H1 (cell line): Measurements from ENCODE around the gene CALHM3. TPM values are rescaled to one million over a fixed set of nuclear protein-coding genes. Genes with fewer than 3 reads are reported as not detected.

Experiments
- CTCF ChIA-PET: fragments of 300-600 bp; sonication (Branson Sonifier 250); formaldehyde crosslinking; loops from one replicate; lab custom pipeline; 2021; ENCODE audit not compliant: partially characterized antibody; lab: Charles Lee
- POLR2A ChIA-PET: fragments of 300-600 bp; sonication (Branson Sonifier 250); formaldehyde crosslinking; loops from one replicate; lab custom pipeline; 2021; ENCODE audit warnings: inconsistent platforms; ENCODE audit not compliant: partially characterized antibody; lab: Charles Lee
- DNase-seq, 2 experiments: peaks; one replicate each; pipeline versions ENCODE4 v3.0.0 to v3.0.0-alpha.2; 2010 to 2022; ENCODE audit warnings: low spot score in 2 of 2, low read depth in 1 of 2, mixed read lengths in 1 of 2
- FAIRE-seq: peaks from 2 replicates; lab custom pipeline; 2011; peaks lifted over from hg19 to GRCh38; lab: Jason Lieb, UNC
- H2AFZ ChIP-seq: 2 replicates; pipeline ENCODE4 v1.8.1; 2012; ENCODE audit warnings: low read length, inconsistent platforms
- H2AK5ac ChIP-seq: 2 replicates; pipeline ENCODE4 v1.6.1; 2013; ENCODE audit warnings: low read depth, low read length
- H2BK120ac ChIP-seq: replicated peaks from 2 replicates; pipeline ENCODE3; 2013; ENCODE audit warnings: low read depth, low read length, inconsistent platforms
- H2BK12ac ChIP-seq: 2 replicates; pipeline ENCODE4 v1.6.1; 2013; ENCODE audit warnings: low read depth, low read length
- H2BK15ac ChIP-seq: 2 replicates; pipeline ENCODE4 v1.6.1; 2013; ENCODE audit warnings: low read length
- H2BK20ac ChIP-seq: 2 replicates; pipeline ENCODE4 v1.6.1; 2013; ENCODE audit warnings: low read length
- H2BK5ac ChIP-seq: 2 replicates; pipeline ENCODE4 v1.6.1; 2013; ENCODE audit warnings: low read depth, low read length
- H3K14ac ChIP-seq: 2 replicates; pipeline ENCODE4 v1.6.1; 2013; ENCODE audit warnings: inconsistent platforms; ENCODE audit not compliant: insufficient read length
- H3K18ac ChIP-seq: 2 replicates; pipeline ENCODE4 v1.6.1; 2013; ENCODE audit warnings: low read length; ENCODE audit errors: extremely low read depth
- H3K23ac ChIP-seq: 2 replicates; pipeline ENCODE4 v1.6.1; 2013; ENCODE audit warnings: inconsistent platforms; ENCODE audit not compliant: insufficient read length
- H3K23me2 ChIP-seq: 2 replicates; pipeline ENCODE4 v1.6.1; 2013; ENCODE audit warnings: low read depth, low read length
- H3K27ac ChIP-seq: 2 replicates; pipeline ENCODE4 v1.6.1; 2011; ENCODE audit warnings: low read depth, low read length, inconsistent platforms
- H3K27me3 ChIP-seq, 4 experiments: replicated peaks in 1 of 4; 1 replicate in 1 of 4; 2 replicates in 3 of 4; pipeline versions ENCODE4 v1.6.1 to v1.8.1; 2011 to 2013; ENCODE audit warnings: low read length in 3 of 4, mild to moderate bottlenecking in 3 of 4, inconsistent platforms in 2 of 4, mixed read lengths in 2 of 4, moderate library complexity in 1 of 4; ENCODE audit not compliant: control insufficient read depth in 3 of 4, insufficient read depth in 3 of 4; ENCODE audit errors: extremely low read depth in 1 of 4
- H3K36me3 ChIP-seq, 4 experiments: 2 replicates each; pipeline versions ENCODE4 v1.6.1 to v1.8.1; 2011 to 2013; ENCODE audit warnings: mild to moderate bottlenecking in 4 of 4, low read length in 3 of 4, moderate library complexity in 2 of 4, control low read depth in 1 of 4, inconsistent platforms in 1 of 4; ENCODE audit not compliant: insufficient read depth in 4 of 4, control insufficient read depth in 2 of 4
- H3K4ac ChIP-seq: replicated peaks from 2 replicates; pipeline ENCODE3; 2013; ENCODE audit warnings: low read length, low read depth, mixed read lengths, inconsistent platforms; ENCODE audit not compliant: insufficient read length
- H3K4me1 ChIP-seq, 4 experiments: replicated peaks in 1 of 4; 1 replicate in 1 of 4; 2 replicates in 3 of 4; pipeline versions ENCODE4 v1.6.1 to v1.8.1; 2011 to 2013; ENCODE audit warnings: low read length in 3 of 4, inconsistent platforms in 2 of 4, mixed read lengths in 1 of 4; ENCODE audit not compliant: insufficient read depth in 4 of 4, control insufficient read depth in 3 of 4
- H3K4me2 ChIP-seq, 2 experiments: 2 replicates each; pipeline versions ENCODE4 v1.6.1 to v1.8.1; 2011 to 2013; ENCODE audit warnings: low read depth in 2 of 2, low read length in 2 of 2, control low read depth in 1 of 2, inconsistent platforms in 1 of 2, mild to moderate bottlenecking in 1 of 2; ENCODE audit not compliant: insufficient read depth in 1 of 2
- H3K4me3 ChIP-seq, 4 experiments: fragments of 200-600, 300-600 bp in 1 of 4; sonication (generic), shearing (Covaris generic), sonication (Bioruptor Twin) in 1 of 4; 2 replicates each; pipeline versions ENCODE4 v1.5.1 to v1.8.1; 2011 to 2016; ENCODE audit warnings: low read length in 4 of 4, low read depth in 3 of 4, control low read depth in 2 of 4, inconsistent platforms in 2 of 4, mild to moderate bottlenecking in 2 of 4, mixed read lengths in 1 of 4, moderate library complexity in 1 of 4; ENCODE audit not compliant: insufficient read depth in 2 of 4; ENCODE audit errors: extremely low read depth in 1 of 4
- H3K56ac ChIP-seq: replicated peaks from 2 replicates; pipeline ENCODE3; 2013; ENCODE audit warnings: low read depth, mild to moderate bottlenecking, mixed read lengths, low read length, inconsistent platforms; ENCODE audit not compliant: insufficient read length
- H3K79me1 ChIP-seq: 2 replicates; pipeline ENCODE4 v1.6.1; 2013; ENCODE audit warnings: low read depth, low read length, control low read depth
- H3K79me2 ChIP-seq, 2 experiments: 2 replicates each; pipeline versions ENCODE4 v1.6.1 to v1.8.1; 2012 to 2013; ENCODE audit warnings: low read length in 2 of 2, mild to moderate bottlenecking in 2 of 2, inconsistent platforms in 1 of 2; ENCODE audit not compliant: insufficient read depth in 2 of 2, control insufficient read depth in 1 of 2
- H3K9ac ChIP-seq, 4 experiments: replicated peaks in 1 of 4; 1 replicate in 1 of 4; 2 replicates in 3 of 4; pipeline versions ENCODE4 v1.6.1 to v1.8.1; 2011 to 2013; ENCODE audit warnings: low read depth in 3 of 4, low read length in 3 of 4, control low read depth in 2 of 4, mild to moderate bottlenecking in 2 of 4, moderate library complexity in 2 of 4, inconsistent platforms in 1 of 4; ENCODE audit errors: extremely low read depth in 1 of 4
- H3K9me3 ChIP-seq, 2 experiments: 2 replicates each; pipeline versions ENCODE4 v1.6.1 to v1.8.1; 2012 to 2013; ENCODE audit warnings: mild to moderate bottlenecking in 2 of 2, moderate library complexity in 2 of 2, control low read depth in 1 of 2, inconsistent platforms in 1 of 2, low read depth in 1 of 2, low read length in 1 of 2, mixed read lengths in 1 of 2; ENCODE audit not compliant: insufficient read depth in 2 of 2
- H4K20me1 ChIP-seq, 2 experiments: replicated peaks in 1 of 2; 2 replicates each; pipeline versions ENCODE3 to v1.8.1; 2011 to 2013; ENCODE audit warnings: inconsistent platforms in 2 of 2, low read length in 2 of 2, mild to moderate bottlenecking in 1 of 2; ENCODE audit not compliant: insufficient read depth in 2 of 2, control insufficient read depth in 1 of 2
- H4K5ac ChIP-seq: 2 replicates; pipeline ENCODE4 v1.6.1; 2013; ENCODE audit warnings: low read length, low read depth, mixed read lengths, inconsistent platforms; ENCODE audit not compliant: insufficient read length
- H4K8ac ChIP-seq: 2 replicates; pipeline ENCODE4 v1.8.0; 2013; ENCODE audit warnings: mild to moderate bottlenecking, moderate library complexity, low read length, inconsistent platforms; ENCODE audit not compliant: insufficient read depth; ENCODE audit errors: extremely low read depth
- H4K91ac ChIP-seq: replicated peaks from 2 replicates; pipeline ENCODE3; 2013; ENCODE audit warnings: low read length, mixed read lengths, inconsistent platforms; ENCODE audit not compliant: insufficient read length
- BACH1 ChIP-seq: IDR thresholded peaks from 2 replicates; pipeline ENCODE4 v1.6.1; 2012; ENCODE audit warnings: low read length, improper control_type of control experiment
- BCL11A ChIP-seq, 2 experiments: IDR thresholded peaks; one replicate each; pipeline ENCODE4 v1.6.1; 2011; ENCODE audit warnings: low read depth in 2 of 2, low read length in 2 of 2, mild to moderate bottlenecking in 2 of 2
- FOSL1 ChIP-seq: IDR thresholded peaks from 2 replicates; pipeline ENCODE4 v1.6.1; 2011; ENCODE audit warnings: mild to moderate bottlenecking, low read depth, low read length, moderate library complexity; ENCODE audit not compliant: insufficient read depth
- GTF2F1 ChIP-seq: IDR thresholded peaks from 2 replicates; pipeline ENCODE4 v1.6.1; 2012; ENCODE audit warnings: low read depth, low read length, improper control_type of control experiment, borderline replicate concordance
- KDM4A ChIP-seq: IDR thresholded peaks from one replicate; pipeline ENCODE4 v1.7.1; 2012; ENCODE audit warnings: low read depth, mild to moderate bottlenecking, moderate library complexity, low read length, inconsistent platforms; ENCODE audit not compliant: severe bottlenecking
- MAFK ChIP-seq: IDR thresholded peaks from 2 replicates; pipeline ENCODE4 v1.6.1; 2012; ENCODE audit warnings: low read depth, mild to moderate bottlenecking, improper control_type of control experiment, low read length
- NANOG ChIP-seq: IDR thresholded peaks from 2 replicates; pipeline ENCODE4 v1.6.1; 2011; ENCODE audit warnings: low read length, low read depth, mild to moderate bottlenecking, inconsistent platforms; ENCODE audit not compliant: insufficient read depth, poor library complexity, severe bottlenecking
- RBBP5 ChIP-seq: IDR thresholded peaks from 2 replicates; pipeline ENCODE4 v1.7.1; 2012; ENCODE audit warnings: low read depth, mild to moderate bottlenecking, inconsistent platforms, low read length, moderate library complexity, borderline replicate concordance
- RNF2 ChIP-seq: fragments of 200-900, 300-1000 bp; sonication (generic); IDR thresholded peaks from 2 replicates; pipeline ENCODE4 v1.7.1; 2016; ENCODE audit warnings: borderline replicate concordance, low read depth, mild to moderate bottlenecking, antibody characterized with exemption, low read length; ENCODE audit not compliant: poor library complexity, severe bottlenecking; ENCODE audit errors: missing control alignments
- SIX5 ChIP-seq: IDR thresholded peaks from 2 replicates; pipeline ENCODE4 v1.6.1; 2011; ENCODE audit warnings: mild to moderate bottlenecking, low read depth, low read length
- SRF ChIP-seq: IDR thresholded peaks from 2 replicates; pipeline ENCODE4 v1.6.1; 2011; ENCODE audit warnings: mild to moderate bottlenecking, low read depth, low read length, moderate library complexity
- SUZ12 ChIP-seq: fragments of 200-600 bp; sonication (generic); IDR thresholded peaks from 2 replicates; pipeline ENCODE4 v1.6.1; 2012; ENCODE audit warnings: mild to moderate bottlenecking, inconsistent platforms, low read length, moderate library complexity, mixed read lengths
- ZNF274 ChIP-seq: IDR thresholded peaks from 2 replicates; pipeline ENCODE4 v1.7.0; 2012; ENCODE audit warnings: low read length, borderline replicate concordance; ENCODE audit errors: extremely low read depth
- WGBS, 2 experiments: shearing (Covaris generic) in 1 of 2; methylation state at CpG; one replicate each; pipeline versions ENCODE4 v1.1.6 to v1.1.7; 2013 to 2015; ENCODE audit warnings: low lambda C conversion rate in 2 of 2, mixed read lengths in 2 of 2, inconsistent platforms in 1 of 2, low coverage in 1 of 2, missing lambda C conversion rate in 1 of 2; ENCODE audit not compliant: insufficient replicate concordance in 2 of 2, insufficient coverage in 1 of 2, insufficient read length in 1 of 2; ENCODE audit errors: extremely low coverage in 1 of 2, missing lambda C conversion rate in 1 of 2; 5-methylcytosine and 5-hydroxymethylcytosine counted together
- polyA plus RNA-seq, 7 experiments: library from polyadenylated mRNA; depleted of rRNA in 3 of 7; stranded (reverse) in 5 of 7; unstranded in 2 of 7; fragments of >200 nt in 5 of 7; fragments of 200-250 nt in 2 of 7; gene quantifications; 1 replicate in 5 of 7; 2 replicates in 1 of 7; 4 replicates in 1 of 7; pipeline versions ENCODE4 v1.2.1 to v1.2.3, GENCODE V29; 2011 to 2013; ENCODE audit warnings: missing spikeins in 2 of 7, mixed read lengths in 2 of 7
- total RNA-seq: library from RNA; stranded (reverse); fragmentation: NEBNext Ultra II Directional; extraction: Animal tissue kit (Norgen Biotek cat#: 25700); gene quantifications from 2 replicates; pipeline ENCODE4 v1.2.1, GENCODE V29; 2021

Gene CALHM3
- total and polyA plus RNA-seq, 2 of the 8 experiments (the other 6 are each of a cell fraction or from before 2014, with no cell fraction given): 0.17 to 0.60 TPM

DNA sequence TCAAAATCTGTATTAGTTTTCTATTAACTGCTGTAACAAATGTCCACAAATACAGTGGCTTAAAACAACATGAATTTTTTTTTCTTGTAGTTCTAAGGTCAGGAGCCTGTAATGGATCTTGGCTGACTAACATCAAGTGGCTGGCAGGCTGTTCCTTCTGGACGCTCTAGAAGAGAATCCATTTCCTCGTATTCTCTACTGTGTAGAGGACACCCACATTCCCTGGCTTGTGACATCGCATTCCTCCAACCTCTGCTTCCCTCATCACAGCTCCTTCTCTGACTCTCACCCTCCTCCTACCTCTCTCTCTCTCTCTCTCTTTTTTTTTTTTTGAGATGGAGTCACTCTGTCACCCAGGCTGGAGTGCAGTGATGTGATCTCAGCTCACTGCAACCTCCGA lies 15.5 kb downstream of the CALHM3 start:
- no peaks in the 10 kb centered on the region for H3K27me3 ChIP-seq
- DNase-seq (no peak), FAIRE-seq (no peak)
- no peaks in the 10 kb centered on the region for H3K36me3 ChIP-seq
- H3K23ac ChIP-seq: no peak overlapping the region
- TF ChIP-seq RNF2 (no peak), SRF (no peak), SIX5 (no peak), RBBP5 (no peak), KDM4A (no peak), MAFK (no peak), ZNF274 (no peak), GTF2F1 (no peak), BACH1 (no peak), BCL11A (IDR thresholded peaks at IDR 0.05; ENCODE audit: low read depth in 2 of 2, low read length in 2 of 2) (no peak), NANOG (no peak), SUZ12 (no peak), FOSL1 (no peak)
- H3K18ac ChIP-seq: no peak overlapping the region
- H2AK5ac ChIP-seq: no peak overlapping the region
- ChIA-PET POLR2A (interaction anchor here (1.4 kb wide), 1 partner anchor 9 kb away, joined by 3 read pairs; no protein-coding TSS in a partner anchor), CTCF (interaction anchor here (0.6 to 5.3 kb wide), 3 partner anchors 12 to 21 kb away, joined by 3 to 39 read pairs (median 30); no protein-coding TSS in a partner anchor)
- H4K91ac ChIP-seq: no peak overlapping the region
- H3K9ac ChIP-seq: no peak overlapping the region
- no peak overlapping the region for H2BK15ac ChIP-seq
- H2BK5ac ChIP-seq: no peak overlapping the region
- no peak overlapping the region for H3K27ac ChIP-seq
- H3K14ac ChIP-seq: no peak overlapping the region
- no peak overlapping the region for H3K4ac ChIP-seq
- no peaks in the 10 kb centered on the region for H4K20me1 ChIP-seq
- no peak overlapping the region for H2BK12ac ChIP-seq
- no peaks in the 10 kb centered on the region for H3K9me3 ChIP-seq
- no peaks in the 10 kb centered on the region for H3K23me2 ChIP-seq
- no peak overlapping the region for H3K4me3 ChIP-seq
- H3K79me1 ChIP-seq: no peaks in the 10 kb centered on the region
- H2AFZ ChIP-seq: no peak overlapping the region
- no peak overlapping the region for H4K5ac ChIP-seq
- H3K79me2 ChIP-seq: no peaks in the 10 kb centered on the region
- 90% methylated on average over 3 of the region's 4 CpGs; no CpG with 5 or more reads in 1 of the 2 experiments for WGBS, 2 experiments
- peaks cover 0 to 6% (median 5%) of the 10 kb centered on the region in 4 experiments; a peak in 4 of 7 replicates for H3K4me1 ChIP-seq
- no peak overlapping the region for H3K4me2 ChIP-seq
- H2BK20ac ChIP-seq: no peak overlapping the region
- no peak overlapping the region for H4K8ac ChIP-seq
- H2BK120ac ChIP-seq: no peak overlapping the region
- H3K56ac ChIP-seq: no peak overlapping the region
